Mesendoderm (in vitro differentiated cells): ENCODE results near the gene RNF121.

Source experiments
- DNase-seq: peaks from one replicate; pipeline ENCODE4 v3.0.0; 2013
- H2AK5ac ChIP-seq: 2 replicates; pipeline ENCODE4 v1.6.1; 2013; ENCODE audit warnings: low read length, inconsistent platforms
- H2BK120ac ChIP-seq: 2 replicates; pipeline ENCODE4 v1.6.1; 2013; ENCODE audit warnings: low read depth, mild to moderate bottlenecking, low read length, moderate library complexity, mixed read lengths
- H2BK15ac ChIP-seq: replicated peaks from 2 replicates; pipeline ENCODE4 v1.6.1; 2013; ENCODE audit warnings: low read depth, mild to moderate bottlenecking, moderate library complexity
- H2BK5ac ChIP-seq: 2 replicates; pipeline ENCODE4 v1.6.1; 2013; ENCODE audit warnings: low read length, inconsistent platforms
- H3K18ac ChIP-seq: 2 replicates; pipeline ENCODE4 v1.6.1; 2013; ENCODE audit warnings: mild to moderate bottlenecking, low read length, mixed read lengths
- H3K23ac ChIP-seq: one replicate; pipeline ENCODE4 v1.6.1; 2013; ENCODE audit warnings: low read length
- H3K27ac ChIP-seq: 2 replicates; pipeline ENCODE4 v1.5.1; 2013; ENCODE audit warnings: low read depth, mild to moderate bottlenecking, inconsistent platforms, low read length, moderate library complexity
- H3K27me3 ChIP-seq: 2 replicates; pipeline ENCODE4 v1.6.1; 2013; ENCODE audit warnings: low read length, control low read depth, mild to moderate bottlenecking, inconsistent platforms; ENCODE audit not compliant: insufficient read depth, poor library complexity
- H3K36me3 ChIP-seq: 2 replicates; pipeline ENCODE4 v1.6.1; 2013; ENCODE audit warnings: low read length, inconsistent platforms; ENCODE audit not compliant: control insufficient read depth, insufficient read depth
- H3K4ac ChIP-seq: one replicate; pipeline ENCODE4 v1.6.1; 2013; ENCODE audit warnings: low read depth, mild to moderate bottlenecking, low read length, moderate library complexity
- H3K4me1 ChIP-seq: 2 replicates; pipeline ENCODE4 v1.6.1; 2013; ENCODE audit warnings: low read depth, low read length, inconsistent platforms; ENCODE audit not compliant: control insufficient read depth
- H3K4me2 ChIP-seq: 2 replicates; pipeline ENCODE4 v1.6.1; 2013; ENCODE audit warnings: low read length
- H3K4me3 ChIP-seq: 2 replicates; pipeline ENCODE4 v1.5.1; 2013; ENCODE audit warnings: mild to moderate bottlenecking, low read length
- H3K56ac ChIP-seq: one replicate; pipeline ENCODE4 v1.6.1; 2013; ENCODE audit warnings: low read length
- H3K79me1 ChIP-seq: 2 replicates; pipeline ENCODE4 v1.6.1; 2013; ENCODE audit warnings: low read length, inconsistent platforms
- H3K79me2 ChIP-seq: 2 replicates; pipeline ENCODE4 v1.6.1; 2013; ENCODE audit warnings: mild to moderate bottlenecking, low read length; ENCODE audit not compliant: control insufficient read depth, insufficient read depth
- H3K9ac ChIP-seq: 2 replicates; pipeline ENCODE4 v1.6.1; 2013; ENCODE audit warnings: low read length, inconsistent platforms
- H4K5ac ChIP-seq: one replicate; pipeline ENCODE4 v1.6.1; 2013; ENCODE audit warnings: low read length
- H4K8ac ChIP-seq: one replicate; pipeline ENCODE4 v1.6.1; 2013; ENCODE audit warnings: low read depth, mild to moderate bottlenecking, control low read depth, low read length, moderate library complexity
- WGBS: extraction: QIAGEN DNeasy Blood & Tissue Kit; methylation state at CpG from one replicate; pipeline ENCODE4 v1.1.7; 2013; ENCODE audit warnings: low lambda C conversion rate, missing lambda C conversion rate; ENCODE audit not compliant: insufficient coverage; ENCODE audit errors: extremely low coverage; 5-methylcytosine and 5-hydroxymethylcytosine counted together

RNF121 gene

DNA sequence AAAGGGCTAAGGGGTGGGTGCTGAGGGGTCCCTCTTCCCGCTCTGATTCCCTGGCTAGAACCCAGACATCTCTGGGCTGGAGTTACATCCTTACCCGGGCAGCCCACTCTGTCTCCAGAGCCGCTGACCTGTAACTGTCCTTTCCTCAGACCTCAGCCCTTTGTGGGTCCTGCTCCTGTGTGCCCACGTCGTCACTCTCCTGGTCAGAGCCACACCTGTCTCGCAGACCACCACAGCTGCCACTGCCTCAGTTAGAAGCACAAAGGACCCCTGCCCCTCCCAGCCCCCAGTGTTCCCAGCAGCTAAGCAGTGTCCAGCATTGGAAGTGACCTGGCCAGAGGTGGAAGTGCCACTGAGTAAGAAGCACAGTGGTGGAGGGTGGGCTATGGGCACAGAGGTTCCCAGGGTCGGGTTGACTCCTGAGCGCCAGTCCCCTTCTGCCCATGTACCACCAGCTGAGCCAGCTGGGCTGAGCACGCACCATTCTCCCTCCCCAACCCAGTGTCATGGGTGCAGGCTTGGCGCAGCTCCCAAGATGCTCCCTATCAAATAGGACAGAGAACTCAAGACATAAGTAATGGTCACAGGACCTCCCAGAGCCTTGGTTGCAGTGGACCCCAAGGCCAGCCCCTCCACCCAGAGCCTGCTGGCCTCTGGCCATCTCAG is 71.5 kb downstream of the RNF121 start:
- Histone ChIP-seq H3K18ac (no peak overlapping the region), H3K79me2 (no peaks in the 10 kb centered on the region), H3K27ac (no peak overlapping the region), H4K5ac (no peak overlapping the region), H2BK120ac (no peak overlapping the region), H3K23ac (no peak overlapping the region), H3K4ac (no peak overlapping the region), H3K79me1 (no peaks in the 10 kb centered on the region), H4K8ac (no peak overlapping the region), H3K36me3 (peaks cover 18% of the 10 kb centered on the region), H2BK15ac (no peak overlapping the region), H2AK5ac (no peak overlapping the region), H3K56ac (no peak overlapping the region), H3K4me1 (no peaks in the 10 kb centered on the region), H3K9ac (no peak overlapping the region), H2BK5ac (no peak overlapping the region), H3K4me3 (no peak overlapping the region), H3K27me3 (no peaks in the 10 kb centered on the region), H3K4me2 (no peak overlapping the region)
- WGBS: no CpG with 5 or more reads among the region's 10 CpGs
- no peak for DNase-seq

DNA sequence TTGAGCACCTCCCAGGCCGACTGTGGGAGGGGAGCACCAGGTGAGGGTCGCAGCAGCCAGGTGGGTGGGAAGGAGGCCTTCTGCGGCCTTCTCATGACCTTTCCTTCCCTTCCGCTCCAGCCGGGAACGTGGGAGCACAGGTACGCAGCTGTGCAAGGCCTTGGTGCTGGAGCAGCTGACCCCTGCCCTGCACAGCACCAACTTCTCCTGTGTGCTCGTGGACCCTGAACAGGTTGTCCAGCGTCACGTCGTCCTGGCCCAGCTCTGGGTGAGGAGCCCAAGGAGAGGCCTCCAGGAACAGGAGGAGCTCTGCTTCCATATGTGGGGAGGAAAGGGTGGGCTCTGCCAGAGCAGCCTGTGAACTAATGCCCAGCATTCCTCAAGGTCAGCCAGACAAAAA is 72.4 kb downstream of the RNF121 start:
- Histone ChIP-seq H3K4me2 (no peak overlapping the region), H4K5ac (no peak overlapping the region), H3K27me3 (no peaks in the 10 kb centered on the region), H2AK5ac (no peak overlapping the region), H3K79me1 (no peaks in the 10 kb centered on the region), H3K36me3 (peaks cover 21% of the 10 kb centered on the region), H3K23ac (no peak overlapping the region), H3K27ac (no peak overlapping the region), H2BK120ac (no peak overlapping the region), H3K4me1 (no peaks in the 10 kb centered on the region), H3K56ac (no peak overlapping the region), H3K79me2 (no peaks in the 10 kb centered on the region), H3K4ac (no peak overlapping the region), H3K9ac (no peak overlapping the region), H4K8ac (no peak overlapping the region), H2BK15ac (no peak overlapping the region), H3K4me3 (no peak overlapping the region), H3K18ac (no peak overlapping the region), H2BK5ac (no peak overlapping the region)
- WGBS: no CpG with 5 or more reads among the region's 11 CpGs
- no peak for DNase-seq

DNA sequence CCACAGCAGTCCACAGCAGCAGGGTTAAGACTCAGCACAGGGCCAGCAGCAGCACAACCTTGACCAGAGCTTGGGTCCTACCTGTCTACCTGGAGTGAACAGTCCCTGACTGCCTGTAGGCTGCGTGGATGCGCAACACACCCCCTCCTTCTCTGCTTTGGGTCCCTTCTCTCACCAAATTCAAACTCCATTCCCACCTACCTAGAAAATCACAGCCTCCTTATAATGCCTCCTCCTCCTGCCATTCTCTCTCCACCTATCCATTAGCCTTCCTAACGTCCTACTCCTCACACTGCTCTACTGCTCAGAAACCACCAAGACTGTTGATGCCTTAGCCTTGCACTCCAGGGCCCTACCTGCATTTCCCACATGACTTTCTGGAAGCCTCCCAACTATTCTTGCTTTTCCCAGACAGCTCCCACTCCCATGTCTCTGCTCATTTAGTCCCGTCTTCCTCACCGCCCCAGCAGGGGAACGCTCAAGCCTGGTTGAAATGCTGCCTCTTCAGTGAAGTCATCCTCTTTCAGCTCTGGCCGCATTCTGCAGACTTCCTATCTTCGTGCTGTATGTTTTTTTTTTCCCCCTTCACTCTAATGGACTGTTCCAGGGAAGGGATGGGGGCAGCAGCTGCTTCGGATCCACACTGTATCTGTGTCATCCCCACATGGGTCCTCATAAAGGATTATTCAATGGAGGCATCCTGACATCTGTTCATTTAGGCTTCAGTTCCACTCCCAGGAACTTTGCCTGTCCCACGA is 73.2 kb downstream of the RNF121 start:
- no peak overlapping the region for H3K4me2 ChIP-seq
- H3K18ac ChIP-seq: no peak overlapping the region
- peaks cover 24% of the 10 kb centered on the region for H3K36me3 ChIP-seq
- no peak for DNase-seq
- no peaks in the 10 kb centered on the region for H3K27me3 ChIP-seq
- H3K56ac ChIP-seq: no peak overlapping the region
- H3K9ac ChIP-seq: no peak overlapping the region
- no peak overlapping the region for H2BK15ac ChIP-seq
- WGBS: no CpG with 5 or more reads among the region's 10 CpGs
- no peak overlapping the region for H3K27ac ChIP-seq
- no peak overlapping the region for H4K5ac ChIP-seq
- no peak overlapping the region for H3K23ac ChIP-seq
- no peak overlapping the region for H3K4ac ChIP-seq
- H2AK5ac ChIP-seq: no peak overlapping the region
- no peaks in the 10 kb centered on the region for H3K79me1 ChIP-seq
- no peak overlapping the region for H4K8ac ChIP-seq
- no peak overlapping the region for H3K4me3 ChIP-seq
- H3K4me1 ChIP-seq: no peaks in the 10 kb centered on the region
- no peak overlapping the region for H2BK5ac ChIP-seq
- no peak overlapping the region for H2BK120ac ChIP-seq
- H3K79me2 ChIP-seq: no peaks in the 10 kb centered on the region

- no peak overlapping the region for H3K27ac ChIP-seq
- H3K79me1 ChIP-seq: no peaks in the 10 kb centered on the region
- DNase-seq: no peak
- H2AK5ac ChIP-seq: no peak overlapping the region
- no CpG with 5 or more reads among the region's 12 CpGs for WGBS
- no peak overlapping the region for H3K56ac ChIP-seq
- H4K5ac ChIP-seq: no peak overlapping the region
- no peak overlapping the region for H3K18ac ChIP-seq
- no peak overlapping the region for H4K8ac ChIP-seq
- no peak overlapping the region for H2BK120ac ChIP-seq
- H3K79me2 ChIP-seq: no peaks in the 10 kb centered on the region
- no peak overlapping the region for H2BK5ac ChIP-seq
- no peak overlapping the region for H3K4me2 ChIP-seq
- H3K4me1 ChIP-seq: no peaks in the 10 kb centered on the region
- H2BK15ac ChIP-seq: no peak overlapping the region
- no peak overlapping the region for H3K4ac ChIP-seq
- H3K23ac ChIP-seq: no peak overlapping the region
- no peaks in the 10 kb centered on the region for H3K27me3 ChIP-seq
- H3K9ac ChIP-seq: no peak overlapping the region
- H3K36me3 ChIP-seq: peaks cover 33% of the 10 kb centered on the region
- no peak overlapping the region for H3K4me3 ChIP-seq
Measured at GRCh38 chr11:72002841-72003775, 74.3 kb downstream of the RNF121 start.

DNA sequence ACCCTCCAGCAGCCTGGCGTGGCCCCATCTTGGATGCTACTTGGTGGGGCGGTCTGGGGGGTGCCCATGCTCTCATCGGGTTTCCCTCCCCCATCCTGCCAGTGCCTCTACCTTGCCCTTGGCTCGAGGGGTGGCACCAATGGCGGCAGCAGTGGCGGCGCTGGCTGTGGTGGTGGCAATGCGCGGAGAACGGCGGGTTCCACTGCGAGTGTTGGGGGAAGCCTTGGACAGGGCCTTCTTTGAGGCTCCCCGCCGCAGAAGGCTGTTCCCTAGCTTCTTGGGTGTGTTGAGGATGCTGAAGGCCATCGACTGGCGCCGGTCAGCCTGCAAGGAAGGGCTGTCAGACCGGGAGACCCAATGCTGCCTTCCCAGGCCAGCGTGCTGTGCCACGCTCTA is 74.9 kb downstream of the RNF121 start:
- Histone ChIP-seq H3K56ac (no peak overlapping the region), H4K5ac (no peak overlapping the region), H3K36me3 (peaks cover 33% of the 10 kb centered on the region), H2BK5ac (no peak overlapping the region), H3K4me1 (no peaks in the 10 kb centered on the region), H3K23ac (no peak overlapping the region), H4K8ac (no peak overlapping the region), H2BK120ac (no peak overlapping the region), H3K79me2 (no peaks in the 10 kb centered on the region), H3K4me3 (no peak overlapping the region), H3K18ac (no peak overlapping the region), H3K27me3 (no peaks in the 10 kb centered on the region), H2BK15ac (no peak overlapping the region), H3K27ac (no peak overlapping the region), H3K9ac (no peak overlapping the region), H3K79me1 (no peaks in the 10 kb centered on the region), H3K4ac (no peak overlapping the region), H2AK5ac (no peak overlapping the region), H3K4me2 (no peak overlapping the region)
- no CpG with 5 or more reads among the region's 20 CpGs for WGBS
- DNase-seq: no peak
